H1 (cell line): ENCODE data around the gene TRDN. TPM values are rescaled to one million over a fixed set of nuclear protein-coding genes. Genes with fewer than 3 reads are reported as not detected.

Experiments used
- CTCF ChIA-PET: fragments of 300-600 bp; sonication (Branson Sonifier 250); formaldehyde crosslinking; loops from one replicate; lab custom pipeline; 2021; ENCODE audit not compliant: partially characterized antibody; lab: Charles Lee
- POLR2A ChIA-PET: fragments of 300-600 bp; sonication (Branson Sonifier 250); formaldehyde crosslinking; loops from one replicate; lab custom pipeline; 2021; ENCODE audit warnings: inconsistent platforms; ENCODE audit not compliant: partially characterized antibody; lab: Charles Lee
- DNase-seq, 2 experiments: peaks; one replicate each; pipeline versions ENCODE4 v3.0.0 to v3.0.0-alpha.2; 2010 to 2022; ENCODE audit warnings: low spot score in 2 of 2, low read depth in 1 of 2, mixed read lengths in 1 of 2
- FAIRE-seq: peaks from 2 replicates; lab custom pipeline; 2011; peaks lifted over from hg19 to GRCh38; lab: Jason Lieb, UNC
- H2AFZ ChIP-seq: 2 replicates; pipeline ENCODE4 v1.8.1; 2012; ENCODE audit warnings: low read length, inconsistent platforms
- H2AK5ac ChIP-seq: 2 replicates; pipeline ENCODE4 v1.6.1; 2013; ENCODE audit warnings: low read depth, low read length
- H2BK120ac ChIP-seq: replicated peaks from 2 replicates; pipeline ENCODE3; 2013; ENCODE audit warnings: low read depth, low read length, inconsistent platforms
- H2BK12ac ChIP-seq: 2 replicates; pipeline ENCODE4 v1.6.1; 2013; ENCODE audit warnings: low read depth, low read length
- H2BK15ac ChIP-seq: 2 replicates; pipeline ENCODE4 v1.6.1; 2013; ENCODE audit warnings: low read length
- H2BK20ac ChIP-seq: 2 replicates; pipeline ENCODE4 v1.6.1; 2013; ENCODE audit warnings: low read length
- H2BK5ac ChIP-seq: 2 replicates; pipeline ENCODE4 v1.6.1; 2013; ENCODE audit warnings: low read depth, low read length
- H3K14ac ChIP-seq: 2 replicates; pipeline ENCODE4 v1.6.1; 2013; ENCODE audit warnings: inconsistent platforms; ENCODE audit not compliant: insufficient read length
- H3K18ac ChIP-seq: 2 replicates; pipeline ENCODE4 v1.6.1; 2013; ENCODE audit warnings: low read length; ENCODE audit errors: extremely low read depth
- H3K23ac ChIP-seq: 2 replicates; pipeline ENCODE4 v1.6.1; 2013; ENCODE audit warnings: inconsistent platforms; ENCODE audit not compliant: insufficient read length
- H3K23me2 ChIP-seq: 2 replicates; pipeline ENCODE4 v1.6.1; 2013; ENCODE audit warnings: low read depth, low read length
- H3K27ac ChIP-seq: 2 replicates; pipeline ENCODE4 v1.6.1; 2011; ENCODE audit warnings: low read depth, low read length, inconsistent platforms
- H3K27me3 ChIP-seq, 4 experiments: replicated peaks in 1 of 4; 1 replicate in 1 of 4; 2 replicates in 3 of 4; pipeline versions ENCODE4 v1.6.1 to v1.8.1; 2011 to 2013; ENCODE audit warnings: low read length in 3 of 4, mild to moderate bottlenecking in 3 of 4, inconsistent platforms in 2 of 4, mixed read lengths in 2 of 4, moderate library complexity in 1 of 4; ENCODE audit not compliant: control insufficient read depth in 3 of 4, insufficient read depth in 3 of 4; ENCODE audit errors: extremely low read depth in 1 of 4
- H3K36me3 ChIP-seq, 4 experiments: 2 replicates each; pipeline versions ENCODE4 v1.6.1 to v1.8.1; 2011 to 2013; ENCODE audit warnings: mild to moderate bottlenecking in 4 of 4, low read length in 3 of 4, moderate library complexity in 2 of 4, control low read depth in 1 of 4, inconsistent platforms in 1 of 4; ENCODE audit not compliant: insufficient read depth in 4 of 4, control insufficient read depth in 2 of 4
- H3K4ac ChIP-seq: replicated peaks from 2 replicates; pipeline ENCODE3; 2013; ENCODE audit warnings: low read length, low read depth, mixed read lengths, inconsistent platforms; ENCODE audit not compliant: insufficient read length
- H3K4me1 ChIP-seq, 4 experiments: replicated peaks in 1 of 4; 1 replicate in 1 of 4; 2 replicates in 3 of 4; pipeline versions ENCODE4 v1.6.1 to v1.8.1; 2011 to 2013; ENCODE audit warnings: low read length in 3 of 4, inconsistent platforms in 2 of 4, mixed read lengths in 1 of 4; ENCODE audit not compliant: insufficient read depth in 4 of 4, control insufficient read depth in 3 of 4
- H3K4me2 ChIP-seq, 2 experiments: 2 replicates each; pipeline versions ENCODE4 v1.6.1 to v1.8.1; 2011 to 2013; ENCODE audit warnings: low read depth in 2 of 2, low read length in 2 of 2, control low read depth in 1 of 2, inconsistent platforms in 1 of 2, mild to moderate bottlenecking in 1 of 2; ENCODE audit not compliant: insufficient read depth in 1 of 2
- H3K4me3 ChIP-seq, 4 experiments: fragments of 200-600, 300-600 bp in 1 of 4; sonication (generic), shearing (Covaris generic), sonication (Bioruptor Twin) in 1 of 4; 2 replicates each; pipeline versions ENCODE4 v1.5.1 to v1.8.1; 2011 to 2016; ENCODE audit warnings: low read length in 4 of 4, low read depth in 3 of 4, control low read depth in 2 of 4, inconsistent platforms in 2 of 4, mild to moderate bottlenecking in 2 of 4, mixed read lengths in 1 of 4, moderate library complexity in 1 of 4; ENCODE audit not compliant: insufficient read depth in 2 of 4; ENCODE audit errors: extremely low read depth in 1 of 4
- H3K56ac ChIP-seq: replicated peaks from 2 replicates; pipeline ENCODE3; 2013; ENCODE audit warnings: low read depth, mild to moderate bottlenecking, mixed read lengths, low read length, inconsistent platforms; ENCODE audit not compliant: insufficient read length
- H3K79me1 ChIP-seq: 2 replicates; pipeline ENCODE4 v1.6.1; 2013; ENCODE audit warnings: low read depth, low read length, control low read depth
- H3K79me2 ChIP-seq, 2 experiments: 2 replicates each; pipeline versions ENCODE4 v1.6.1 to v1.8.1; 2012 to 2013; ENCODE audit warnings: low read length in 2 of 2, mild to moderate bottlenecking in 2 of 2, inconsistent platforms in 1 of 2; ENCODE audit not compliant: insufficient read depth in 2 of 2, control insufficient read depth in 1 of 2
- H3K9ac ChIP-seq, 4 experiments: replicated peaks in 1 of 4; 1 replicate in 1 of 4; 2 replicates in 3 of 4; pipeline versions ENCODE4 v1.6.1 to v1.8.1; 2011 to 2013; ENCODE audit warnings: low read depth in 3 of 4, low read length in 3 of 4, control low read depth in 2 of 4, mild to moderate bottlenecking in 2 of 4, moderate library complexity in 2 of 4, inconsistent platforms in 1 of 4; ENCODE audit errors: extremely low read depth in 1 of 4
- H3K9me3 ChIP-seq, 2 experiments: 2 replicates each; pipeline versions ENCODE4 v1.6.1 to v1.8.1; 2012 to 2013; ENCODE audit warnings: mild to moderate bottlenecking in 2 of 2, moderate library complexity in 2 of 2, control low read depth in 1 of 2, inconsistent platforms in 1 of 2, low read depth in 1 of 2, low read length in 1 of 2, mixed read lengths in 1 of 2; ENCODE audit not compliant: insufficient read depth in 2 of 2
- H4K20me1 ChIP-seq, 2 experiments: replicated peaks in 1 of 2; 2 replicates each; pipeline versions ENCODE3 to v1.8.1; 2011 to 2013; ENCODE audit warnings: inconsistent platforms in 2 of 2, low read length in 2 of 2, mild to moderate bottlenecking in 1 of 2; ENCODE audit not compliant: insufficient read depth in 2 of 2, control insufficient read depth in 1 of 2
- H4K5ac ChIP-seq: 2 replicates; pipeline ENCODE4 v1.6.1; 2013; ENCODE audit warnings: low read length, low read depth, mixed read lengths, inconsistent platforms; ENCODE audit not compliant: insufficient read length
- H4K8ac ChIP-seq: 2 replicates; pipeline ENCODE4 v1.8.0; 2013; ENCODE audit warnings: mild to moderate bottlenecking, moderate library complexity, low read length, inconsistent platforms; ENCODE audit not compliant: insufficient read depth; ENCODE audit errors: extremely low read depth
- H4K91ac ChIP-seq: replicated peaks from 2 replicates; pipeline ENCODE3; 2013; ENCODE audit warnings: low read length, mixed read lengths, inconsistent platforms; ENCODE audit not compliant: insufficient read length
- CBX8 ChIP-seq: fragments of 300-800, 300-1000 bp; sonication (generic); IDR thresholded peaks from 2 replicates; pipeline ENCODE4 v1.7.1; 2016; ENCODE audit warnings: low read depth, low read length, borderline replicate concordance
- CREB1 ChIP-seq: IDR thresholded peaks from 2 replicates; pipeline ENCODE4 v1.6.1; 2012; ENCODE audit warnings: inconsistent platforms
- KDM5A ChIP-seq: fragments of 200-600 bp; IDR thresholded peaks from 2 replicates; pipeline ENCODE4 v1.7.1; 2012; ENCODE audit warnings: mild to moderate bottlenecking, low read length, inconsistent platforms, mixed read lengths
- RAD21 ChIP-seq, 2 experiments: IDR thresholded peaks in 1 of 2; conservative IDR thresholded peaks in 1 of 2; 2 replicates each; pipeline ENCODE4 v1.6.1; 2011; ENCODE audit warnings: low read depth in 2 of 2, low read length in 2 of 2, improper control_type of control experiment in 1 of 2, inconsistent platforms in 1 of 2, mild to moderate bottlenecking in 1 of 2, moderate library complexity in 1 of 2
- SRF ChIP-seq: IDR thresholded peaks from 2 replicates; pipeline ENCODE4 v1.6.1; 2011; ENCODE audit warnings: mild to moderate bottlenecking, low read depth, low read length, moderate library complexity
- WGBS, 2 experiments: shearing (Covaris generic) in 1 of 2; methylation state at CpG; one replicate each; pipeline versions ENCODE4 v1.1.6 to v1.1.7; 2013 to 2015; ENCODE audit warnings: low lambda C conversion rate in 2 of 2, mixed read lengths in 2 of 2, inconsistent platforms in 1 of 2, low coverage in 1 of 2, missing lambda C conversion rate in 1 of 2; ENCODE audit not compliant: insufficient replicate concordance in 2 of 2, insufficient coverage in 1 of 2, insufficient read length in 1 of 2; ENCODE audit errors: extremely low coverage in 1 of 2, missing lambda C conversion rate in 1 of 2; 5-methylcytosine and 5-hydroxymethylcytosine counted together
- polyA plus RNA-seq, 7 experiments: library from polyadenylated mRNA; depleted of rRNA in 3 of 7; stranded (reverse) in 5 of 7; unstranded in 2 of 7; fragments of >200 nt in 5 of 7; fragments of 200-250 nt in 2 of 7; gene quantifications; 1 replicate in 5 of 7; 2 replicates in 1 of 7; 4 replicates in 1 of 7; pipeline versions ENCODE4 v1.2.1 to v1.2.3, GENCODE V29; 2011 to 2013; ENCODE audit warnings: missing spikeins in 2 of 7, mixed read lengths in 2 of 7
- total RNA-seq: library from RNA; stranded (reverse); fragmentation: NEBNext Ultra II Directional; extraction: Animal tissue kit (Norgen Biotek cat#: 25700); gene quantifications from 2 replicates; pipeline ENCODE4 v1.2.1, GENCODE V29; 2021

TRDN gene
- total and polyA plus RNA-seq, 2 of the 8 experiments (the other 6 are each of a cell fraction or from before 2014, with no cell fraction given), result 1.6 to 41.6 TPM

DNA sequence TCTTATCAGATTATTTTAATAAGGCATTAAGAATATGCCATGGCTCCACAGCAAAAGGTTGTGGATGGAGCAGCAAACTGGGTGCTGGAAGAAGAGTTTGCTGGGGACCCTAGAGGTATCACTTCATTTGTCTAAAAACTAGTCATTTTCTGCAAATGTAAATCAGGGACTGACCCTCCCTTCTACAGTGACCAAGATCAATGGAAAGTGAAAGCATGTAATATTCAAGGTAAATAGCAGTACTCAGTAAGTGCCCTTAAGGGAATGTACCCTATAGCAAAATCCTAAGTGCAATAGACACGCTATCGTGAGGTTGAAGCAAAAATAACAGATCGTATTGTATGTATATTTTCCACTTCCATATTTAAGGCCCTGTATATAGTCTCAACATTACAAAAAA, 38.7 kb downstream of the TRDN start:
- FAIRE-seq, result no peak
- no peak overlapping the region for H4K91ac ChIP-seq
- 98% methylated on average over 3 of the region's 3 CpGs; no CpG with 5 or more reads in 1 of the 2 experiments for WGBS, 2 experiments

More for the DNA sequence above, 38.7 kb downstream of the TRDN start:
- Histone ChIP-seq H3K9ac (no peak overlapping the region), H3K56ac (no peak overlapping the region), H3K4ac (no peak overlapping the region), H3K23me2 (no peaks in the 10 kb centered on the region; the same call in 1 of the 2 replicates), H3K27ac (no peak overlapping the region), H3K36me3 (no peaks in the 10 kb centered on the region; a peak in 1 of 8 replicates), H2BK15ac (no peak overlapping the region), H3K27me3 (no peaks in the 10 kb centered on the region), H3K18ac (no peak overlapping the region), H3K4me1 (no peaks in the 10 kb centered on the region), H2BK20ac (no peak overlapping the region), H3K9me3 (no peaks in the 10 kb centered on the region), H2AK5ac (no peak overlapping the region), H3K4me3 (no peak overlapping the region), H4K20me1 (no peaks in the 10 kb centered on the region), H4K5ac (no peak overlapping the region), H2AFZ (no peak overlapping the region), H2BK5ac (no peak overlapping the region), H3K79me2 (no peaks in the 10 kb centered on the region), H3K23ac (no peak overlapping the region), H3K79me1 (no peaks in the 10 kb centered on the region), H3K14ac (no peak overlapping the region), H2BK12ac (no peak overlapping the region), H4K8ac (no peak overlapping the region), H2BK120ac (no peak overlapping the region), H3K4me2 (no peak overlapping the region)
- TF ChIP-seq SRF (no peak), CBX8 (no peak), CREB1 (no peak), RAD21 (IDR thresholded peaks at IDR 0.05 in 1 of 2, conservative IDR thresholded peaks at IDR 0.05 in 1 of 2; ENCODE audit: low read depth in 2 of 2, low read length in 2 of 2) (no peak), KDM5A (no peak)
- ChIA-PET POLR2A (no interaction called here), CTCF (no interaction called here)
- no peak for DNase-seq
